ENCODE data around the gene ANKFY1. TPM values are rescaled to one million over a fixed set of nuclear protein-coding genes. Genes with fewer than 3 reads are reported as not detected.

Gene ANKFY1
- total and polyA plus RNA-seq, 2 experiments from 2014 or later: 18.6 to 32.8 TPM

DNA sequence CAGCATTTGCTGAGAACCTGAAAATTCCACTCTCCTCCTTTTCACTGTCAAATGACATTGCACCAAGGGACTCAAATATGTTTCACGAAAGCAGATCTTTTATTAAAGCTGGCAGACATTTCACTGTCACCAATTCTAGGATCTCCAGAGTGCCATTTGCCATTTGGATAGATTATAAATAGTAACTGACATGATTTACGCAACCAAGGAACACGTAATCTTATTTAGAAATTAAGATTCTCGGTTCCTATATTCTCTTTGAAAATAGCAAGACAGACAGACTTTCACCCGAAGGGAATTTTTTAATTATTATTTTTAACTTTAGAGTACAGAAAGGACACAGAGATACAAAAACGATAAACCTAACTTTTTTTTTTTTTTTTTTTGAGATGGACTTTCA lies 49.6 kb downstream of the ANKFY1 start:
- DNase-seq (ENCODE audit: low spot score): no peak
- H3K36me3 ChIP-seq (replicated peaks; ENCODE audit: insufficient read depth, low read depth): no peaks in the 10 kb centered on the region
- no peaks in the 10 kb centered on the region for H3K9me2 ChIP-seq (replicated peaks; ENCODE audit: insufficient read depth)
- H3K27ac ChIP-seq: no peak overlapping the region
- 98% methylated on average over 6 of the region's 6 CpGs for WGBS (ENCODE audit: low lambda C conversion rate, missing lambda C conversion rate)
- no peak overlapping the region for H2AFZ ChIP-seq
- H3K9me3 ChIP-seq (ENCODE audit: low read depth): no peaks in the 10 kb centered on the region
- H3K4me2 ChIP-seq: no peak overlapping the region
- peaks cover 14% of the 10 kb centered on the region for H3K79me2 ChIP-seq
- H3K4me1 ChIP-seq (ENCODE audit: insufficient read depth): no peaks in the 10 kb centered on the region
- H3K27me3 ChIP-seq: no peaks in the 10 kb centered on the region
- TF ChIP-seq EZH2 (IDR thresholded peaks at IDR 0.05; ENCODE audit: borderline replicate concordance): no peak
- no peak for TF ChIP-seq EZH2phosphoT487 (IDR thresholded peaks at IDR 0.05; ENCODE audit: low read depth, severe bottlenecking, unreplicated experiment)
- no peak for TF ChIP-seq CTCF (IDR thresholded peaks at IDR 0.05; ENCODE audit: poor library complexity)
- no peaks in the 10 kb centered on the region for H4K20me1 ChIP-seq (ENCODE audit: insufficient read depth, poor library complexity, severe bottlenecking)
- no peak overlapping the region for H3K4me3 ChIP-seq

DNA sequence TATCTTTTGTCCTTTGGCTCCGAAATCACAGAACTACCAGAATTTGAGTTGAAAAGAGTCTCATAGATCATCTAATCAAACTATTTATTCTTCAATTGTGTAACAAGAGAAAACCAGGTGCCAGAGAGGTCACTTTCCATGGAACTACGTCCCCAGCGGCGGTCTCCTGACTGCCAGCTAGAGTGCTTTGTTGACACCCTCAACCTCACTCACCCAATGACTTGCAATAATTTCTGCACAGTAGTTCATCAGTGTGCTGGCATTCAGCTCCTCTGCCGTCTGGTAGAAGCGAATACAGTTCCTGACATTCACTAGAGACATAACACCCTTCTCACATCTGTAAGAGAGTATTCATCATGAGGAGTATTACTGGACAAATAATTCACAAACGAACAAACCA lies 54.2 kb downstream of the ANKFY1 start:
- DNase-seq (ENCODE audit: low spot score): no peak
- H3K36me3 ChIP-seq (replicated peaks; ENCODE audit: insufficient read depth, low read depth): no peaks in the 10 kb centered on the region
- H3K9me2 ChIP-seq (replicated peaks; ENCODE audit: insufficient read depth): no peaks in the 10 kb centered on the region
- H3K4me3 ChIP-seq: no peak overlapping the region
- no peak overlapping the region for H3K27ac ChIP-seq
- no peaks in the 10 kb centered on the region for H3K27me3 ChIP-seq
- WGBS (ENCODE audit: low lambda C conversion rate, missing lambda C conversion rate): 96% methylated on average over 7 of the region's 7 CpGs
- no peak overlapping the region for H2AFZ ChIP-seq
- TF ChIP-seq CTCF (IDR thresholded peaks at IDR 0.05; ENCODE audit: poor library complexity) (no peak), EZH2 (IDR thresholded peaks at IDR 0.05; ENCODE audit: borderline replicate concordance) (no peak), EZH2phosphoT487 (IDR thresholded peaks at IDR 0.05; ENCODE audit: low read depth, severe bottlenecking, unreplicated experiment) (no peak)
- H3K9me3 ChIP-seq (ENCODE audit: low read depth): no peaks in the 10 kb centered on the region
- no peaks in the 10 kb centered on the region for H3K4me1 ChIP-seq (ENCODE audit: insufficient read depth)
- peaks cover 12% of the 10 kb centered on the region for H3K79me2 ChIP-seq
- H4K20me1 ChIP-seq (ENCODE audit: insufficient read depth, poor library complexity, severe bottlenecking): no peaks in the 10 kb centered on the region
- H3K4me2 ChIP-seq: no peak overlapping the region

DNA sequence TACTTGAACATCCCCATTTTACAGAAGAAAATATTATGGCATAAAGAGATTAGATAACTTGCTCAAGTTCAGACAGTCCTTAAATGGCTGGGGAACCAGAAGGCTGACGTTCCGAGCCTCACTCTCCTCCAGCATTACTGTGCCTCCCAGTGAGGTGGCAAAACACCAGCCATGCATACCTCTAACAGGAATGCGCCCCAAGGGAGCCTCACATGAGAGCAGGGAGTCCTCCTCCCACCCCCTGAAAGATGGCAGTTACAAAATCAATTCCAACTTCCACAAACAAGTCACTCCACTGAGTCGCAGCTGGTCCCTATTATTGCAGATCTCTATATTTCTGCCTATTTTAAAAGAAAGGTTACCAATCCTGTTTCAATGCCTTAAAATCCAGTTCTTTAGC lies 55.5 kb downstream of the ANKFY1 start:
- Histone ChIP-seq H3K4me3 (no peak overlapping the region), H3K27ac (no peak overlapping the region), H3K9me3 (ENCODE audit: low read depth) (no peaks in the 10 kb centered on the region), H3K4me2 (no peak overlapping the region), H4K20me1 (ENCODE audit: insufficient read depth, poor library complexity, severe bottlenecking) (no peaks in the 10 kb centered on the region), H3K9me2 (replicated peaks; ENCODE audit: insufficient read depth) (no peaks in the 10 kb centered on the region), H3K27me3 (no peaks in the 10 kb centered on the region), H3K79me2 (peaks cover 4% of the 10 kb centered on the region), H2AFZ (no peak overlapping the region), H3K36me3 (replicated peaks; ENCODE audit: insufficient read depth, low read depth) (no peaks in the 10 kb centered on the region), H3K4me1 (ENCODE audit: insufficient read depth) (no peaks in the 10 kb centered on the region)
- TF ChIP-seq EZH2phosphoT487 (IDR thresholded peaks at IDR 0.05; ENCODE audit: low read depth, severe bottlenecking, unreplicated experiment) (no peak), EZH2 (IDR thresholded peaks at IDR 0.05; ENCODE audit: borderline replicate concordance) (no peak), CTCF (IDR thresholded peaks at IDR 0.05; ENCODE audit: poor library complexity) (no peak)
- WGBS (ENCODE audit: low lambda C conversion rate, missing lambda C conversion rate): 92% methylated on average over 4 of the region's 4 CpGs
- DNase-seq (ENCODE audit: low spot score): no peak

- peaks cover 4% of the 10 kb centered on the region for H3K79me2 ChIP-seq
- H3K36me3 ChIP-seq (replicated peaks; ENCODE audit: insufficient read depth, low read depth): no peaks in the 10 kb centered on the region
- no peak overlapping the region for H3K4me2 ChIP-seq
- H3K27ac ChIP-seq: no peak overlapping the region
- 91% methylated on average over 10 of the region's 10 CpGs for WGBS (ENCODE audit: low lambda C conversion rate, missing lambda C conversion rate)
- H3K27me3 ChIP-seq: no peaks in the 10 kb centered on the region
- H4K20me1 ChIP-seq (ENCODE audit: insufficient read depth, poor library complexity, severe bottlenecking): no peaks in the 10 kb centered on the region
- TF ChIP-seq EZH2 (IDR thresholded peaks at IDR 0.05; ENCODE audit: borderline replicate concordance) (no peak), CTCF (IDR thresholded peaks at IDR 0.05; ENCODE audit: poor library complexity) (no peak), EZH2phosphoT487 (IDR thresholded peaks at IDR 0.05; ENCODE audit: low read depth, severe bottlenecking, unreplicated experiment) (no peak)
- H3K9me3 ChIP-seq (ENCODE audit: low read depth): no peaks in the 10 kb centered on the region
- DNase-seq (ENCODE audit: low spot score): no peak
- no peaks in the 10 kb centered on the region for H3K4me1 ChIP-seq (ENCODE audit: insufficient read depth)
- H3K4me3 ChIP-seq: no peak overlapping the region
- no peaks in the 10 kb centered on the region for H3K9me2 ChIP-seq (replicated peaks; ENCODE audit: insufficient read depth)
- no peak overlapping the region for H2AFZ ChIP-seq
Observed at GRCh38 chr17:4206962-4207361, 56.8 kb downstream of the ANKFY1 start.

Measured in hepatocyte (in vitro differentiated cells).